Measurements from ENCODE around the gene ADCY9.

- TF ChIP-seq, protein P1, sequence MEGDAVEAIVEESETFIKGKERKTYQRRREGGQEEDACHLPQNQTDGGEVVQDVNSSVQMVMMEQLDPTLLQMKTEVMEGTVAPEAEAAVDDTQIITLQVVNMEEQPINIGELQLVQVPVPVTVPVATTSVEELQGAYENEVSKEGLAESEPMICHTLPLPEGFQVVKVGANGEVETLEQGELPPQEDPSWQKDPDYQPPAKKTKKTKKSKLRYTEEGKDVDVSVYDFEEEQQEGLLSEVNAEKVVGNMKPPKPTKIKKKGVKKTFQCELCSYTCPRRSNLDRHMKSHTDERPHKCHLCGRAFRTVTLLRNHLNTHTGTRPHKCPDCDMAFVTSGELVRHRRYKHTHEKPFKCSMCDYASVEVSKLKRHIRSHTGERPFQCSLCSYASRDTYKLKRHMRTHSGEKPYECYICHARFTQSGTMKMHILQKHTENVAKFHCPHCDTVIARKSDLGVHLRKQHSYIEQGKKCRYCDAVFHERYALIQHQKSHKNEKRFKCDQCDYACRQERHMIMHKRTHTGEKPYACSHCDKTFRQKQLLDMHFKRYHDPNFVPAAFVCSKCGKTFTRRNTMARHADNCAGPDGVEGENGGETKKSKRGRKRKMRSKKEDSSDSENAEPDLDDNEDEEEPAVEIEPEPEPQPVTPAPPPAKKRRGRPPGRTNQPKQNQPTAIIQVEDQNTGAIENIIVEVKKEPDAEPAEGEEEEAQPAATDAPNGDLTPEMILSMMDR (IDR thresholded peaks at IDR 0.05; ENCODE audit: low read depth, low read length), result no peak
- TF ChIP-seq MYC (IDR thresholded peaks at IDR 0.05; ENCODE audit: low read depth, low read length), result no peak
Measured at GRCh38 chr16:4075534-4075933, 40.7 kb downstream of the ADCY9 start.
